OCI-LY3 (cell line): ENCODE results near the gene SMYD3.

Experiments used
- EZH2phosphoT487 ChIP-seq: fragments of 200-600 bp; shearing (Covaris generic); IDR thresholded peaks from 2 replicates; pipeline ENCODE4 v1.6.1; 2018; ENCODE audit warnings: antibody characterized with exemption, mixed run types, low read depth
- TF ChIP-seq, protein P1 (sequence below): fragments of 200-600, 300-600 bp; sonication (generic); IDR thresholded peaks from 2 replicates; pipeline ENCODE4 v1.5.1; 2014; ENCODE audit warnings: antibody characterized with exemption, low read length, low read depth

GRCh38 chr1:246258250-246258649, 248.8 kb downstream of the SMYD3 start:
- TF ChIP-seq, protein P1, sequence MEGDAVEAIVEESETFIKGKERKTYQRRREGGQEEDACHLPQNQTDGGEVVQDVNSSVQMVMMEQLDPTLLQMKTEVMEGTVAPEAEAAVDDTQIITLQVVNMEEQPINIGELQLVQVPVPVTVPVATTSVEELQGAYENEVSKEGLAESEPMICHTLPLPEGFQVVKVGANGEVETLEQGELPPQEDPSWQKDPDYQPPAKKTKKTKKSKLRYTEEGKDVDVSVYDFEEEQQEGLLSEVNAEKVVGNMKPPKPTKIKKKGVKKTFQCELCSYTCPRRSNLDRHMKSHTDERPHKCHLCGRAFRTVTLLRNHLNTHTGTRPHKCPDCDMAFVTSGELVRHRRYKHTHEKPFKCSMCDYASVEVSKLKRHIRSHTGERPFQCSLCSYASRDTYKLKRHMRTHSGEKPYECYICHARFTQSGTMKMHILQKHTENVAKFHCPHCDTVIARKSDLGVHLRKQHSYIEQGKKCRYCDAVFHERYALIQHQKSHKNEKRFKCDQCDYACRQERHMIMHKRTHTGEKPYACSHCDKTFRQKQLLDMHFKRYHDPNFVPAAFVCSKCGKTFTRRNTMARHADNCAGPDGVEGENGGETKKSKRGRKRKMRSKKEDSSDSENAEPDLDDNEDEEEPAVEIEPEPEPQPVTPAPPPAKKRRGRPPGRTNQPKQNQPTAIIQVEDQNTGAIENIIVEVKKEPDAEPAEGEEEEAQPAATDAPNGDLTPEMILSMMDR, result no peak
- no peak for TF ChIP-seq EZH2phosphoT487
